HepG2 (cell line): ENCODE results near the gene TXNDC16. TPM values are rescaled to one million over a fixed set of nuclear protein-coding genes. Genes with fewer than 3 reads are reported as not detected.

Source experiments
- ATAC-seq: fragments of 200-7000 bp; cut with Tn5 transposase; 3 replicates; pipeline ENCODE4 v1.9.1; 2020; ENCODE audit warnings: mild to moderate bottlenecking, moderate library complexity
- BruUV-seq: library from RNA; stranded (reverse); fragments of 400-500 nt; replicated peaks from 2 replicates; lab custom pipeline; 2021; lab: Mats Ljungman, UMichigan
- CTCF ChIA-PET: fragments of 300-600 bp; formaldehyde crosslinking; extraction: SDS; loops from one replicate; lab custom pipeline; 2021; ENCODE audit warnings: low total read pairs, inconsistent platforms, low intra/inter-chr PET ratio; lab: Yijun Ruan, JAX
- POLR2A ChIA-PET: fragments of 350-600 bp; sonication (Branson Sonifier 250); formaldehyde crosslinking; loops from one replicate; lab custom pipeline; 2020; ENCODE audit warnings: antibody characterized with exemption, inconsistent platforms; lab: Yijun Ruan, JAX
- DNase-seq: peaks from one replicate; pipeline ENCODE4 v3.0.0-alpha.2; 2015; ENCODE audit warnings: low spot score
- FAIRE-seq: peaks from 3 replicates; lab custom pipeline; 2011; peaks lifted over from hg19 to GRCh38; lab: Jason Lieb, UNC
- H2AFZ ChIP-seq: one replicate; pipeline ENCODE4 v1.6.1; 2011; ENCODE audit warnings: low read length, inconsistent platforms
- H3K27ac ChIP-seq: fragments of 300-600 bp; 3 replicates; pipeline ENCODE4 v1.8.0; 2011; ENCODE audit warnings: mixed run types, mild to moderate bottlenecking, mixed read lengths, low read length, inconsistent platforms; ENCODE audit not compliant: insufficient read depth; ENCODE audit errors: extremely low read length
- H3K27me3 ChIP-seq, 2 experiments: fragments of 200-600 bp in 1 of 2; 2 replicates in 1 of 2; 3 replicates in 1 of 2; pipeline versions ENCODE4 v1.6.0 to v1.8.0; 2011; ENCODE audit warnings: low read length in 2 of 2, mild to moderate bottlenecking in 2 of 2, moderate library complexity in 2 of 2, inconsistent platforms in 1 of 2; ENCODE audit not compliant: insufficient read depth in 2 of 2, control insufficient read depth in 1 of 2
- H3K36me3 ChIP-seq, 2 experiments: fragments of 200-600 bp in 1 of 2; replicated peaks in 1 of 2; 2 replicates in 1 of 2; 3 replicates in 1 of 2; pipeline versions ENCODE4 v1.5.1 to v1.8.0; 2011; ENCODE audit warnings: low read length in 2 of 2, inconsistent platforms in 1 of 2; ENCODE audit not compliant: insufficient read depth in 2 of 2, control insufficient read depth in 1 of 2
- H3K4me1 ChIP-seq: 2 replicates; pipeline ENCODE4 v1.5.1; 2012; ENCODE audit warnings: low read length, inconsistent platforms; ENCODE audit not compliant: insufficient read depth
- H3K4me2 ChIP-seq: 2 replicates; pipeline ENCODE4 v1.6.0; 2011; ENCODE audit warnings: low read depth, low read length, inconsistent platforms
- H3K4me3 ChIP-seq, 3 experiments: fragments of 200-600 bp in 1 of 3; sonication (generic), shearing (Covaris generic) in 1 of 3; replicated peaks in 1 of 3; 2 replicates each; pipeline ENCODE4 v1.5.1; 2011 to 2016; ENCODE audit warnings: low read length in 3 of 3, inconsistent platforms in 2 of 3, low read depth in 2 of 3, mild to moderate bottlenecking in 2 of 3, control low read depth in 1 of 3, mixed read lengths in 1 of 3; ENCODE audit not compliant: insufficient read depth in 1 of 3
- H3K79me2 ChIP-seq: one replicate; pipeline ENCODE4 v1.6.1; 2011; ENCODE audit warnings: low read length, inconsistent platforms; ENCODE audit not compliant: insufficient read depth
- H3K9ac ChIP-seq: 2 replicates; pipeline ENCODE4 v1.6.0; 2011; ENCODE audit warnings: mild to moderate bottlenecking, low read depth, low read length, inconsistent platforms; ENCODE audit not compliant: insufficient read depth
- H3K9me3 ChIP-seq: 2 replicates; pipeline ENCODE4 v1.5.1; 2012; ENCODE audit warnings: mild to moderate bottlenecking, low read length
- H4K20me1 ChIP-seq: 2 replicates; pipeline ENCODE4 v1.6.0; 2011; ENCODE audit warnings: inconsistent platforms, mild to moderate bottlenecking, low read length, moderate library complexity; ENCODE audit not compliant: insufficient read depth
- HOMEZ ChIP-seq: IDR thresholded peaks from 2 replicates; pipeline ENCODE4 v1.6.1; 2016; ENCODE audit warnings: low read depth
- JUND ChIP-seq: sonication (generic); formaldehyde crosslinking; IDR thresholded peaks from 2 replicates; pipeline ENCODE4 v1.8.0; 2022; ENCODE audit warnings: mild to moderate bottlenecking, missing genetic modification reagents
- ZNF296 ChIP-seq: sonication (generic); formaldehyde crosslinking; conservative IDR thresholded peaks from 2 replicates; pipeline ENCODE4 v1.5.0; 2020; ENCODE audit warnings: mild to moderate bottlenecking, missing genetic modification reagents
- ZNF724P ChIP-seq: sonication (generic); formaldehyde crosslinking; IDR thresholded peaks from 2 replicates; pipeline ENCODE4 v1.8.0; 2022; ENCODE audit warnings: missing genetic modification reagents, borderline replicate concordance
- ZSCAN12 ChIP-seq: sonication (generic); formaldehyde crosslinking; IDR thresholded peaks from 2 replicates; pipeline ENCODE4 v1.9.0; 2021; ENCODE audit warnings: mild to moderate bottlenecking, missing genetic modification reagents
- WGBS: methylation state at CpG from one replicate; pipeline ENCODE4 v1.1.6; 2017; ENCODE audit warnings: low lambda C conversion rate; 5-methylcytosine and 5-hydroxymethylcytosine counted together
- in situ Hi-C: cut with HindIII; loops from 2 replicates; pipeline ENCODE4 v1.10.0; 2017; ENCODE audit warnings: low pct_unique_long_range_greater_than_20kb; ENCODE audit not compliant: extremely low pct_ligation_motif_present
- intact Hi-C: fragments of 100-400 bp; cut with micrococcal nuclease; formaldehyde crosslinking; loops from one replicate; pipeline ENCODE4 v1.10.0; 2022; ENCODE audit not compliant: unreplicated experiment
- polyA plus RNA-seq, 8 experiments: library from polyadenylated mRNA; depleted of rRNA in 3 of 8; stranded (reverse) in 7 of 8; unstranded in 1 of 8; fragments of >200 nt; fragmentation: Illumina TruSeq in 4 of 8; extraction: Trizol in 4 of 8; gene quantifications; 2 replicates each; pipeline versions ENCODE4 v1.2.1 to v1.2.3, GENCODE V29; 2011 to 2016; ENCODE audit warnings: low read depth in 4 of 8, missing spikeins in 1 of 8, mixed read lengths in 1 of 8; ENCODE audit not compliant: insufficient read depth in 1 of 8
- total RNA-seq, 5 experiments: library from RNA; depleted of rRNA; stranded (reverse); fragments of >200 nt; fragmentation: Illumina TruSeq; extraction: Trizol; gene quantifications; 2 replicates each; pipeline ENCODE4 v1.2.3, GENCODE V29; 2016; ENCODE audit warnings: low read depth in 1 of 5
- TF ChIP-seq, protein P1 (sequence below): sonication (generic); formaldehyde crosslinking; IDR thresholded peaks from 2 replicates; pipeline ENCODE4 v1.4.0; 2020; ENCODE audit warnings: missing genetic modification reagents

The TXNDC16 gene
- total and polyA plus RNA-seq, 2 of the 13 experiments (the other 11 are each of a cell fraction or from before 2014, with no cell fraction given): 4.6 to 6.2 TPM

DNA sequence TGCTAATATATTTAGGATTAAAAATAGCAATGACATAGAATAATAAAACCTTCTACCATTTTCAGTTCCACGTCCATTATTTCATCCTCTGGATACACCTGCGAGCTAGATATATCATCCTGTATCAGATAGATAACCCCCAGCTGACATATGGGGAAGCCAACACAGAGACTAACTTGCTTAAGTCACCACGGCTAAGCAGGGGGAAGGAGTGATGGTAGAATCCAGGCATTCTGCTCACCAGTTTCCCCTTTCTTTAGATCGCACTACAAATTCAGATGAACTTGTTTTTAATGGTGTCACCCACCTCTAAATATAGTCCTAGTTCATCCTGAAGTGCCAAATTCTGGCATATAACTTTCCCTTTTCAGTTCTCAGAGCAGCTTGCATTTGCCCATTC lies 110.1 kb downstream of the TXNDC16 start:
- H3K4me1 ChIP-seq: peaks cover 9% of the 10 kb centered on the region
- FAIRE-seq (no peak), DNase-seq (no peak), ATAC-seq (no peak)
- no peak overlapping the region for H3K27ac ChIP-seq
- peaks cover 0 to 1% of the 10 kb centered on the region in 2 experiments; a peak in 2 of 5 replicates for H3K36me3 ChIP-seq
- no peaks in the 10 kb centered on the region for H4K20me1 ChIP-seq
- in situ Hi-C loops: no loop called here
- 95% methylated on average over 4 of the region's 4 CpGs for WGBS
- no peak overlapping the region for H3K4me2 ChIP-seq
- no peak overlapping the region for H2AFZ ChIP-seq
- H3K9me3 ChIP-seq: no peaks in the 10 kb centered on the region
- H3K27me3 ChIP-seq: no peaks in the 10 kb centered on the region
- H3K9ac ChIP-seq: no peak overlapping the region
- no peak for TF ChIP-seq ZNF296 (CRISPR knock-in tag)
- TF ChIP-seq HOMEZ (CRISPR knock-in tag): no peak
- TF ChIP-seq, protein P1, sequence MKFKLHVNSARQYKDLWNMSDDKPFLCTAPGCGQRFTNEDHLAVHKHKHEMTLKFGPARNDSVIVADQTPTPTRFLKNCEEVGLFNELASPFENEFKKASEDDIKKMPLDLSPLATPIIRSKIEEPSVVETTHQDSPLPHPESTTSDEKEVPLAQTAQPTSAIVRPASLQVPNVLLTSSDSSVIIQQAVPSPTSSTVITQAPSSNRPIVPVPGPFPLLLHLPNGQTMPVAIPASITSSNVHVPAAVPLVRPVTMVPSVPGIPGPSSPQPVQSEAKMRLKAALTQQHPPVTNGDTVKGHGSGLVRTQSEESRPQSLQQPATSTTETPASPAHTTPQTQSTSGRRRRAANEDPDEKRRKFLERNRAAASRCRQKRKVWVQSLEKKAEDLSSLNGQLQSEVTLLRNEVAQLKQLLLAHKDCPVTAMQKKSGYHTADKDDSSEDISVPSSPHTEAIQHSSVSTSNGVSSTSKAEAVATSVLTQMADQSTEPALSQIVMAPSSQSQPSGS (CRISPR knock-in tag): no peak
- no peak for TF ChIP-seq ZNF724P (CRISPR knock-in tag)
- no peak for TF ChIP-seq ZSCAN12 (CRISPR knock-in tag)
- ChIA-PET CTCF (no interaction called here), POLR2A (no interaction called here)
- no peak overlapping the region for H3K4me3 ChIP-seq
- BruUV-seq: no TSS peak
- no peaks in the 10 kb centered on the region for H3K79me2 ChIP-seq
- intact Hi-C loops: no loop called here

GRCh38 chr14:52439476-52439875 lies 112.8 kb downstream of the TXNDC16 start:
- TF ChIP-seq JUND (CRISPR knock-in tag): no peak
- H3K9me3 ChIP-seq: no peaks in the 10 kb centered on the region
- peaks cover 9% of the 10 kb centered on the region for H3K4me1 ChIP-seq
- intact Hi-C loops: no loop called here
- H3K9ac ChIP-seq: no peak overlapping the region
- H2AFZ ChIP-seq: no peak overlapping the region
- H3K4me2 ChIP-seq: no peak overlapping the region
- no TSS peak for BruUV-seq
- H3K27ac ChIP-seq: no peak overlapping the region
- ChIA-PET CTCF (no interaction called here), POLR2A (no interaction called here)
- H4K20me1 ChIP-seq: no peaks in the 10 kb centered on the region
- H3K4me3 ChIP-seq: no peak overlapping the region
- 73% methylated on average over 4 of the region's 4 CpGs for WGBS
- in situ Hi-C loops: no loop called here
- FAIRE-seq: no peak
- DNase-seq: no peak
- H3K79me2 ChIP-seq: no peaks in the 10 kb centered on the region
- H3K36me3 ChIP-seq: no peaks in the 10 kb centered on the region; a peak in 1 of 5 replicates
- ATAC-seq: no peak
- no peaks in the 10 kb centered on the region for H3K27me3 ChIP-seq
